Lower lobe of right lung (tissue), 2 donors: Measurements from ENCODE around the gene SLC15A1. TPM values are rescaled to one million over a fixed set of nuclear protein-coding genes. Genes with fewer than 3 reads are reported as not detected.

ENCODE experiments used
- ATAC-seq, 2 donors: fragments of 200-7000 bp; cut with Tn5 transposase; one replicate each; pipeline ENCODE4 v1.9.1; 2020 to 2022; ENCODE audit warnings: mild to moderate bottlenecking in 2 of 2, moderate library complexity in 2 of 2
- DNase-seq: peaks from one replicate; pipeline ENCODE4 v3.0.0-alpha.2; 2020
- H3K27ac ChIP-seq: fragments of 200-600 bp; one replicate; pipeline ENCODE4 v1.8.0; 2022
- H3K27me3 ChIP-seq: fragments of 200-600 bp; one replicate; pipeline ENCODE4 v1.8.0; 2022; ENCODE audit warnings: low read depth
- H3K36me3 ChIP-seq: fragments of 200-600 bp; one replicate; pipeline ENCODE4 v1.8.0; 2022; ENCODE audit warnings: mild to moderate bottlenecking
- H3K4me1 ChIP-seq: fragments of 200-600 bp; one replicate; pipeline ENCODE4 v1.8.0; 2022
- H3K4me3 ChIP-seq: fragments of 200-600 bp; one replicate; pipeline ENCODE4 v1.8.0; 2022; ENCODE audit warnings: mild to moderate bottlenecking
- H3K9me3 ChIP-seq: fragments of 200-600 bp; one replicate; pipeline ENCODE4 v1.8.0; 2022
- CTCF ChIP-seq: fragments of 200-600 bp; IDR thresholded peaks from one replicate; pipeline ENCODE4 v1.8.0; 2022; ENCODE audit warnings: antibody characterized with exemption, mild to moderate bottlenecking
- intact Hi-C: fragments of 100-400 bp; cut with DNase I; formaldehyde crosslinking; loops from one replicate; pipeline ENCODE4 v1.11.0; 2022
- total RNA-seq: library from RNA; stranded (reverse); fragmentation: NEBNext Ultra II Directional; extraction: Animal tissue kit (Norgen Biotek cat#: 25700); gene quantifications from one replicate; pipeline ENCODE4 v1.2.1, GENCODE V29; 2021
- donor health status: DM: no; HTN: yes; CAD: no; lungs with severe emphysema.

The SLC15A1 gene
- total RNA-seq, 1 donor from 2014 or later = not detected

GRCh38 chr13:98751861-98752466 is 508 bp downstream of the SLC15A1 start:
- H3K27ac ChIP-seq = no peak overlapping the region
- H3K36me3 ChIP-seq = no peaks in the 10 kb centered on the region
- ATAC-seq = peak; percentile 46 to 55
- H3K4me3 ChIP-seq = peak overlapping the region; percentile 49
- intact Hi-C loops = no loop called here
- no peaks in the 10 kb centered on the region for H3K9me3 ChIP-seq
- no peak for DNase-seq
- H3K4me1 ChIP-seq = peaks cover 10% of the 10 kb centered on the region
- H3K27me3 ChIP-seq = peaks cover 40% of the 10 kb centered on the region
- TF ChIP-seq CTCF = no peak

GRCh38 chr13:98751367-98751782 is 1.1 kb downstream of the SLC15A1 start:
- peaks cover 40% of the 10 kb centered on the region for H3K27me3 ChIP-seq
- no peak for TF ChIP-seq CTCF
- intact Hi-C loops = no loop called here
- H3K4me3 ChIP-seq = no peak overlapping the region
- H3K27ac ChIP-seq = no peak overlapping the region
- peak; percentile 12 for ATAC-seq
- DNase-seq = no peak
- peaks cover 10% of the 10 kb centered on the region for H3K4me1 ChIP-seq
- H3K9me3 ChIP-seq = no peaks in the 10 kb centered on the region
- H3K36me3 ChIP-seq = no peaks in the 10 kb centered on the region

GRCh38 chr13:98749501-98749900 is 3.0 kb downstream of the SLC15A1 start:
- no peak for ATAC-seq
- no peak for DNase-seq
- Histone ChIP-seq H3K27me3 (peaks cover 33% of the 10 kb centered on the region), H3K4me3 (no peak overlapping the region), H3K4me1 (peaks cover 10% of the 10 kb centered on the region), H3K9me3 (no peaks in the 10 kb centered on the region), H3K27ac (no peak overlapping the region), H3K36me3 (no peaks in the 10 kb centered on the region)
- intact Hi-C loops = no loop called here
- no peak for TF ChIP-seq CTCF

- TF ChIP-seq CTCF = no peak
- no peak overlapping the region for H3K4me3 ChIP-seq
- DNase-seq = no peak
- H3K27ac ChIP-seq = no peak overlapping the region
- H3K9me3 ChIP-seq = no peaks in the 10 kb centered on the region
- H3K27me3 ChIP-seq = peaks cover 15% of the 10 kb centered on the region
- H3K4me1 ChIP-seq = peaks cover 3% of the 10 kb centered on the region
- intact Hi-C loops = no loop called here
- ATAC-seq = no peak
- H3K36me3 ChIP-seq = no peaks in the 10 kb centered on the region
These were observed 5.5 kb downstream of the SLC15A1 start for GRCh38 chr13:98746968-98747367.

- Histone ChIP-seq H3K27ac (no peak overlapping the region), H3K27me3 (no peaks in the 10 kb centered on the region), H3K9me3 (peaks cover 6% of the 10 kb centered on the region), H3K36me3 (no peaks in the 10 kb centered on the region), H3K4me3 (no peak overlapping the region), H3K4me1 (no peaks in the 10 kb centered on the region)
- no peak for TF ChIP-seq CTCF
- intact Hi-C loops = no loop called here
- DNase-seq = no peak
- no peak for ATAC-seq
These were observed 9.1 kb downstream of the SLC15A1 start for GRCh38 chr13:98743377-98743776.

GRCh38 chr13:98742961-98743360 is 9.5 kb downstream of the SLC15A1 start:
- Histone ChIP-seq H3K36me3 (no peaks in the 10 kb centered on the region), H3K4me1 (no peaks in the 10 kb centered on the region), H3K4me3 (no peak overlapping the region), H3K9me3 (peaks cover 9% of the 10 kb centered on the region), H3K27ac (no peak overlapping the region), H3K27me3 (no peaks in the 10 kb centered on the region)
- DNase-seq (no peak), ATAC-seq (no peak)
- TF ChIP-seq CTCF = no peak
- intact Hi-C loops = no loop called here
